HEK293 (cell line): ENCODE data around the gene MYO1C.

ENCODE experiments used
- CTCF ChIA-PET: fragments of 350-600 bp; formaldehyde crosslinking; extraction: SDS; loops from one replicate; lab custom pipeline; 2021; ENCODE audit warnings: antibody characterized with exemption; lab: Yijun Ruan, JAX
- POLR2A ChIA-PET: fragments of 300-600 bp; formaldehyde crosslinking; extraction: SDS; loops from one replicate; lab custom pipeline; 2020; ENCODE audit warnings: antibody characterized with exemption, inconsistent platforms; lab: Yijun Ruan, JAX
- H3K27ac ChIP-seq: fragments of 200-500 bp; sonication (Bioruptor generic); 2 replicates; pipeline ENCODE4 v1.5.1; 2014; ENCODE audit warnings: low read depth, low read length, control low read depth, inconsistent platforms; ENCODE audit errors: extremely low read depth
- H3K36me3 ChIP-seq, 2 experiments: fragments of 200-500 bp in 1 of 2; sonication (Bioruptor generic) in 1 of 2; 1 replicate in 1 of 2; 2 replicates in 1 of 2; pipeline ENCODE4 v1.5.1; 2014 to 2017; ENCODE audit warnings: inconsistent platforms in 2 of 2, low read length in 2 of 2; ENCODE audit not compliant: control insufficient read depth in 2 of 2, insufficient read depth in 1 of 2
- H3K4me1 ChIP-seq: fragments of 200-500 bp; sonication (Bioruptor generic); 2 replicates; pipeline ENCODE4 v1.5.1; 2014; ENCODE audit warnings: mild to moderate bottlenecking, low read length, inconsistent platforms; ENCODE audit not compliant: control insufficient read depth, insufficient read depth
- H3K4me3 ChIP-seq: 2 replicates; pipeline ENCODE4 v1.5.1; 2011; ENCODE audit warnings: low read depth, mild to moderate bottlenecking, control low read depth, low read length, moderate library complexity
- H3K9me3 ChIP-seq: fragments of 200-500 bp; sonication (Bioruptor generic); 2 replicates; pipeline ENCODE4 v1.5.1; 2014; ENCODE audit warnings: low read depth, low read length, inconsistent platforms; ENCODE audit not compliant: control insufficient read depth, insufficient read depth
- KLF16 ChIP-seq: fragments of 450-650 bp; formaldehyde crosslinking; IDR thresholded peaks from 2 replicates; pipeline ENCODE4 v1.5.1; 2017; ENCODE audit warnings: missing biosample characterization, missing genetic modification characterization
- KLF17 ChIP-seq: fragments of 450-650 bp; formaldehyde crosslinking; IDR thresholded peaks from 2 replicates; pipeline ENCODE4 v1.5.1; 2016; ENCODE audit warnings: missing biosample characterization, missing genetic modification characterization
- PRDM1 ChIP-seq: fragments of 450-650 bp; formaldehyde crosslinking; IDR thresholded peaks from 2 replicates; pipeline ENCODE4; 2016; ENCODE audit warnings: missing biosample characterization, missing genetic modification characterization
- RBAK ChIP-seq: fragments of 450-650 bp; formaldehyde crosslinking; IDR thresholded peaks from 2 replicates; pipeline ENCODE4 v1.5.1; 2016; ENCODE audit warnings: missing biosample characterization, missing genetic modification characterization
- TCF7L2 ChIP-seq: IDR thresholded peaks from 2 replicates; pipeline ENCODE4 v1.6.1; 2011; ENCODE audit warnings: low read depth, mild to moderate bottlenecking, inconsistent platforms, low read length, moderate library complexity, borderline replicate concordance
- ZBTB1 ChIP-seq: fragments of 450-650 bp; formaldehyde crosslinking; IDR thresholded peaks from 2 replicates; pipeline ENCODE4 v1.5.1; 2016; ENCODE audit warnings: missing biosample characterization, missing genetic modification characterization
- ZEB2 ChIP-seq: fragments of 450-650 bp; formaldehyde crosslinking; IDR thresholded peaks from 2 replicates; pipeline ENCODE4 v1.5.1; 2016; ENCODE audit warnings: missing biosample characterization, missing genetic modification characterization
- ZFP69B ChIP-seq: fragments of 450-650 bp; formaldehyde crosslinking; IDR thresholded peaks from 2 replicates; pipeline ENCODE4 v1.5.1; 2016; ENCODE audit warnings: missing biosample characterization, missing genetic modification characterization
- ZNF140 ChIP-seq: fragments of 450-650 bp; formaldehyde crosslinking; IDR thresholded peaks from 2 replicates; pipeline ENCODE4 v1.5.1; 2016; ENCODE audit warnings: missing biosample characterization, missing genetic modification characterization
- ZNF169 ChIP-seq: fragments of 450-650 bp; formaldehyde crosslinking; IDR thresholded peaks from 2 replicates; pipeline ENCODE4 v1.5.1; 2016; ENCODE audit warnings: missing biosample characterization, missing genetic modification characterization
- ZNF175 ChIP-seq: fragments of 450-650 bp; formaldehyde crosslinking; IDR thresholded peaks from 2 replicates; pipeline ENCODE4 v1.5.1; 2016; ENCODE audit warnings: missing biosample characterization, missing genetic modification characterization
- ZNF18 ChIP-seq: fragments of 450-650 bp; formaldehyde crosslinking; IDR thresholded peaks from 2 replicates; pipeline ENCODE4 v1.5.1; 2016; ENCODE audit warnings: missing biosample characterization, missing genetic modification characterization
- ZNF184 ChIP-seq: fragments of 450-650 bp; IDR thresholded peaks from 2 replicates; pipeline ENCODE4 v1.5.1; 2018; ENCODE audit warnings: missing biosample characterization, mild to moderate bottlenecking, missing genetic modification characterization
- ZNF211 ChIP-seq: fragments of 450-650 bp; formaldehyde crosslinking; IDR thresholded peaks from 2 replicates; pipeline ENCODE4 v1.5.1; 2016; ENCODE audit warnings: low read depth, missing biosample characterization, missing genetic modification characterization
- ZNF23 ChIP-seq: fragments of 450-650 bp; formaldehyde crosslinking; IDR thresholded peaks from 2 replicates; pipeline ENCODE4 v1.5.1; 2016; ENCODE audit warnings: missing biosample characterization, missing genetic modification characterization, borderline replicate concordance
- ZNF24 ChIP-seq: fragments of 450-650 bp; formaldehyde crosslinking; IDR thresholded peaks from 2 replicates; pipeline ENCODE4 v1.5.1; 2016; ENCODE audit warnings: missing biosample characterization, missing genetic modification characterization
- ZNF266 ChIP-seq: fragments of 450-650 bp; formaldehyde crosslinking; IDR thresholded peaks from 2 replicates; pipeline ENCODE4 v1.5.1; 2016; ENCODE audit warnings: missing biosample characterization, missing genetic modification characterization, low read depth
- ZNF274 ChIP-seq, 2 experiments: fragments of 200-500 bp in 1 of 2; fragments of 450-650 bp in 1 of 2; sonication (Bioruptor generic) in 1 of 2; formaldehyde crosslinking in 1 of 2; IDR thresholded peaks; 2 replicates each; pipeline versions ENCODE4 v1.5.1 to v1.6.1; 2014 to 2016; ENCODE audit warnings: borderline replicate concordance in 1 of 2, inconsistent platforms in 1 of 2, low read length in 1 of 2, missing biosample characterization in 1 of 2, missing genetic modification characterization in 1 of 2
- ZNF292 ChIP-seq: fragments of 450-650 bp; formaldehyde crosslinking; IDR thresholded peaks from 2 replicates; pipeline ENCODE4 v1.5.1; 2016; ENCODE audit warnings: low read depth, missing biosample characterization, missing genetic modification characterization, borderline replicate concordance
- ZNF302 ChIP-seq: fragments of 450-650 bp; formaldehyde crosslinking; IDR thresholded peaks from 2 replicates; pipeline ENCODE4 v1.5.1; 2016; ENCODE audit warnings: missing biosample characterization, missing genetic modification characterization, low read depth
- ZNF341 ChIP-seq: fragments of 450-650 bp; formaldehyde crosslinking; IDR thresholded peaks from 2 replicates; pipeline ENCODE4; 2016; ENCODE audit warnings: low read depth, missing biosample characterization, missing genetic modification characterization
- ZNF354C ChIP-seq: fragments of 450-650 bp; formaldehyde crosslinking; IDR thresholded peaks from 2 replicates; pipeline ENCODE4 v1.5.1; 2016; ENCODE audit warnings: missing biosample characterization, missing genetic modification characterization, low read depth, borderline replicate concordance
- ZNF37A ChIP-seq: fragments of 450-650 bp; IDR thresholded peaks from 2 replicates; pipeline ENCODE4 v1.5.1; 2018; ENCODE audit warnings: missing biosample characterization, missing genetic modification characterization
- ZNF391 ChIP-seq: fragments of 450-650 bp; formaldehyde crosslinking; IDR thresholded peaks from 2 replicates; pipeline ENCODE4 v1.5.1; 2016; ENCODE audit warnings: low read depth, missing biosample characterization, missing genetic modification characterization, borderline replicate concordance
- ZNF473 ChIP-seq: fragments of 450-650 bp; formaldehyde crosslinking; IDR thresholded peaks from 2 replicates; pipeline ENCODE4 v1.5.1; 2017; ENCODE audit warnings: missing biosample characterization, missing genetic modification characterization
- ZNF548 ChIP-seq: fragments of 450-650 bp; formaldehyde crosslinking; IDR thresholded peaks from 2 replicates; pipeline ENCODE4 v1.5.1; 2016; ENCODE audit warnings: missing biosample characterization, missing genetic modification characterization
- ZNF600 ChIP-seq: fragments of 450-650 bp; formaldehyde crosslinking; IDR thresholded peaks from 2 replicates; pipeline ENCODE4 v1.5.1; 2016; ENCODE audit warnings: missing biosample characterization, missing genetic modification characterization
- ZNF670 ChIP-seq: fragments of 450-650 bp; formaldehyde crosslinking; IDR thresholded peaks from 2 replicates; pipeline ENCODE4 v1.5.1; 2016; ENCODE audit warnings: missing biosample characterization, missing genetic modification characterization, low read depth
- ZNF701 ChIP-seq: fragments of 450-650 bp; formaldehyde crosslinking; IDR thresholded peaks from 2 replicates; pipeline ENCODE4 v1.5.1; 2016; ENCODE audit warnings: missing biosample characterization, missing genetic modification characterization
- ZNF76 ChIP-seq: fragments of 450-650 bp; formaldehyde crosslinking; IDR thresholded peaks from 2 replicates; pipeline ENCODE4; 2016; ENCODE audit warnings: low read depth, missing biosample characterization, missing genetic modification characterization, borderline replicate concordance
- ZNF777 ChIP-seq: fragments of 450-650 bp; formaldehyde crosslinking; IDR thresholded peaks from 2 replicates; pipeline ENCODE4 v1.5.1; 2017; ENCODE audit warnings: missing biosample characterization, missing genetic modification characterization, borderline replicate concordance
- ZNF843 ChIP-seq: fragments of 450-650 bp; formaldehyde crosslinking; IDR thresholded peaks from 2 replicates; pipeline ENCODE4 v1.5.1; 2016; ENCODE audit warnings: missing biosample characterization, missing genetic modification characterization
- ZSCAN4 ChIP-seq: fragments of 450-650 bp; formaldehyde crosslinking; IDR thresholded peaks from 2 replicates; pipeline ENCODE4 v1.5.1; 2017; ENCODE audit warnings: missing biosample characterization, missing genetic modification characterization
- TF ChIP-seq, protein P1 (sequence below): fragments of 450-650 bp; formaldehyde crosslinking; IDR thresholded peaks from 2 replicates; pipeline ENCODE4 v1.5.1; 2016; ENCODE audit warnings: missing biosample characterization, missing genetic modification characterization
- TF ChIP-seq, protein P2 (sequence below): fragments of 450-650 bp; formaldehyde crosslinking; IDR thresholded peaks from 2 replicates; pipeline ENCODE4 v1.5.1; 2016; ENCODE audit warnings: missing biosample characterization, missing genetic modification characterization

Gene MYO1C

GRCh38 chr17:1442187-1442586 is 50.3 kb downstream of the MYO1C start (continued):
- no peak for TF ChIP-seq KLF16
- no peak for TF ChIP-seq ZNF23
- no peak for TF ChIP-seq ZNF169 (tag by site-specific recombination)
- TF ChIP-seq PRDM1 (tag by site-specific recombination), result no peak
- no peak for TF ChIP-seq RBAK (tag by site-specific recombination)
- TF ChIP-seq KLF17, result no peak
- TF ChIP-seq ZNF701, result no peak
- no peak for TF ChIP-seq ZNF140 (tag by site-specific recombination)

- CTCF ChIA-PET, result interaction anchor here (0.6 to 0.7 kb wide), 3 partner anchors 8 to 76 kb away, joined by 3 to 5 read pairs (median 4); no protein-coding TSS in a partner anchor
Observed at GRCh38 chr17:1440921-1441320, 51.6 kb downstream of the MYO1C start.

GRCh38 chr17:1438593-1439083 is 53.8 kb downstream of the MYO1C start:
- ChIA-PET CTCF (interaction anchor here (0.7 to 1.7 kb wide), 5 partner anchors 13 to 96 kb away, joined by 3 to 5 read pairs (median 3); no protein-coding TSS in a partner anchor), POLR2A (interaction anchor here (0.7 to 1.9 kb wide), 2 partner anchors 39 to 47 kb away, joined by 3 to 17 read pairs; partner anchors contain the start of gene YWHAE)
- Histone ChIP-seq H3K4me1 (no peaks in the 10 kb centered on the region), H3K9me3 (no peaks in the 10 kb centered on the region), H3K4me3 (no peak overlapping the region), H3K27ac (no peak overlapping the region), H3K36me3 (peaks cover 36 to 42% of the 10 kb centered on the region in 2 experiments)
- TF ChIP-seq ZNF473 (tag by site-specific recombination) (no peak), ZNF341 (tag by site-specific recombination) (no peak), ZNF266 (no peak), ZNF302 (no peak), ZNF548 (tag by site-specific recombination) (no peak), ZNF18 (no peak), ZNF211 (no peak)
- TF ChIP-seq, protein P1, sequence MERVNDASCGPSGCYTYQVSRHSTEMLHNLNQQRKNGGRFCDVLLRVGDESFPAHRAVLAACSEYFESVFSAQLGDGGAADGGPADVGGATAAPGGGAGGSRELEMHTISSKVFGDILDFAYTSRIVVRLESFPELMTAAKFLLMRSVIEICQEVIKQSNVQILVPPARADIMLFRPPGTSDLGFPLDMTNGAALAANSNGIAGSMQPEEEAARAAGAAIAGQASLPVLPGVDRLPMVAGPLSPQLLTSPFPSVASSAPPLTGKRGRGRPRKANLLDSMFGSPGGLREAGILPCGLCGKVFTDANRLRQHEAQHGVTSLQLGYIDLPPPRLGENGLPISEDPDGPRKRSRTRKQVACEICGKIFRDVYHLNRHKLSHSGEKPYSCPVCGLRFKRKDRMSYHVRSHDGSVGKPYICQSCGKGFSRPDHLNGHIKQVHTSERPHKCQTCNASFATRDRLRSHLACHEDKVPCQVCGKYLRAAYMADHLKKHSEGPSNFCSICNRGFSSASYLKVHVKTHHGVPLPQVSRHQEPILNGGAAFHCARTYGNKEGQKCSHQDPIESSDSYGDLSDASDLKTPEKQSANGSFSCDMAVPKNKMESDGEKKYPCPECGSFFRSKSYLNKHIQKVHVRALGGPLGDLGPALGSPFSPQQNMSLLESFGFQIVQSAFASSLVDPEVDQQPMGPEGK (tag by site-specific recombination), result no peak

More at GRCh38 chr17:1440921-1441320, 51.6 kb downstream of the MYO1C start:
- no peak overlapping the region for H3K4me3 ChIP-seq
- H3K27ac ChIP-seq, result no peak overlapping the region
- peaks cover 20 to 22% of the 10 kb centered on the region in 2 experiments for H3K36me3 ChIP-seq
- H3K4me1 ChIP-seq, result no peaks in the 10 kb centered on the region
- no peaks in the 10 kb centered on the region for H3K9me3 ChIP-seq
- no peak for TF ChIP-seq TCF7L2
- TF ChIP-seq ZNF292, result no peak
- no peak for TF ChIP-seq ZNF670 (tag by site-specific recombination)
- TF ChIP-seq ZNF777 (tag by site-specific recombination), result no peak
- no peak for TF ChIP-seq ZNF37A (tag by site-specific recombination)
- TF ChIP-seq ZNF843 (tag by site-specific recombination), result no peak
- no peak for TF ChIP-seq ZEB2 (tag by site-specific recombination)
- no peak for TF ChIP-seq ZNF76 (tag by site-specific recombination)
- TF ChIP-seq ZNF274 (IDR thresholded peaks at IDR 0.05; ENCODE audit: low read length), result no peak
- TF ChIP-seq ZNF274 (tag by site-specific recombination; IDR thresholded peaks at IDR 0.05; ENCODE audit: borderline replicate concordance), result no peak
- TF ChIP-seq ZSCAN4 (tag by site-specific recombination), result no peak
- no peak for TF ChIP-seq ZNF175 (tag by site-specific recombination)
- no peak for TF ChIP-seq ZNF354C (tag by site-specific recombination)
- TF ChIP-seq ZNF184 (tag by site-specific recombination), result no peak
- TF ChIP-seq ZFP69B (tag by site-specific recombination), result no peak
- TF ChIP-seq, protein P2, sequence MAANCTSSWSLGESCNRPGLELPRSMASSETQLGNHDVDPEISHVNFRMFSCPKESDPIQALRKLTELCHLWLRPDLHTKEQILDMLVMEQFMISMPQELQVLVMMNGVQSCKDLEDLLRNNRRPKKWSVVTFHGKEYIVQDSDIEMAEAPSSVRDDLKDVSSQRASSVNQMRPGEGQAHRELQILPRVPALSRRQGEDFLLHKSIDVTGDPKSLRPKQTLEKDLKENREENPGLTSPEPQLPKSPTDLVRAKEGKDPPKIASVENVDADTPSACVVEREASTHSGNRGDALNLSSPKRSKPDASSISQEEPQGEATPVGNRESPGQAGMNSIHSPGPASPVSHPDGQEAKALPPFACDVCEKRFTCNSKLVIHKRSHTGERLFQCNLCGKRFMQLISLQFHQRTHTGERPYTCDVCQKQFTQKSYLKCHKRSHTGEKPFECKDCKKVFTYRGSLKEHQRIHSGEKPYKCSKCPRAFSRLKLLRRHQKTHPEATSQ (tag by site-specific recombination), result no peak
- TF ChIP-seq ZNF24, result no peak
- no peak for TF ChIP-seq ZNF391 (tag by site-specific recombination)
- TF ChIP-seq ZBTB1 (tag by site-specific recombination), result no peak
- no peak for TF ChIP-seq ZNF600 (tag by site-specific recombination)
- POLR2A ChIA-PET, result interaction anchor here (0.6 kb wide), 1 partner anchor 65 kb away, joined by 3 read pairs; no protein-coding TSS in a partner anchor
